Large intestine (tissue), 3 donors: ENCODE measurements around the gene TMEM258. TPM values are rescaled to one million over a fixed set of nuclear protein-coding genes. Genes with fewer than 3 reads are reported as not detected.
A peak's percentile ranks its signal among the peaks of the same experiment; 100 is the strongest.

Experiments used
- DNase-seq, 2 donors: peaks; one replicate each; pipeline versions ENCODE4 v3.0.0 to v3.0.0-alpha.2; 2013
- H3K27ac ChIP-seq: one replicate; pipeline ENCODE4 v1.5.1; 2013; ENCODE audit warnings: low read length
- H3K27me3 ChIP-seq: 2 replicates; pipeline ENCODE4 v1.6.1; 2013; ENCODE audit warnings: low read length; ENCODE audit not compliant: control insufficient read depth, insufficient read depth
- H3K36me3 ChIP-seq: 2 replicates; pipeline ENCODE4 v1.6.1; 2013; ENCODE audit warnings: low read length; ENCODE audit not compliant: control insufficient read depth, insufficient read depth
- H3K4me1 ChIP-seq: one replicate; pipeline ENCODE4 v1.6.1; 2013; ENCODE audit warnings: low read length; ENCODE audit not compliant: control insufficient read depth, insufficient read depth
- H3K4me3 ChIP-seq: one replicate; pipeline ENCODE4 v1.5.1; 2013; ENCODE audit warnings: low read length
- H3K9me3 ChIP-seq: one replicate; pipeline ENCODE4 v1.6.1; 2013; ENCODE audit warnings: mild to moderate bottlenecking, low read depth, low read length, moderate library complexity; ENCODE audit not compliant: control insufficient read depth
- WGBS: methylation state at CpG from one replicate; pipeline ENCODE4 v1.1.5; 2013; ENCODE audit warnings: low lambda C conversion rate; ENCODE audit not compliant: insufficient coverage; 5-methylcytosine and 5-hydroxymethylcytosine counted together
- polyA plus RNA-seq: library from polyadenylated mRNA; unstranded; fragments of 120-200 nt; gene quantifications from one replicate; pipeline ENCODE4 v1.2.1, GENCODE V29; 2013

The TMEM258 gene
- polyA plus RNA-seq, 1 donor, result 189 TPM

DNA sequence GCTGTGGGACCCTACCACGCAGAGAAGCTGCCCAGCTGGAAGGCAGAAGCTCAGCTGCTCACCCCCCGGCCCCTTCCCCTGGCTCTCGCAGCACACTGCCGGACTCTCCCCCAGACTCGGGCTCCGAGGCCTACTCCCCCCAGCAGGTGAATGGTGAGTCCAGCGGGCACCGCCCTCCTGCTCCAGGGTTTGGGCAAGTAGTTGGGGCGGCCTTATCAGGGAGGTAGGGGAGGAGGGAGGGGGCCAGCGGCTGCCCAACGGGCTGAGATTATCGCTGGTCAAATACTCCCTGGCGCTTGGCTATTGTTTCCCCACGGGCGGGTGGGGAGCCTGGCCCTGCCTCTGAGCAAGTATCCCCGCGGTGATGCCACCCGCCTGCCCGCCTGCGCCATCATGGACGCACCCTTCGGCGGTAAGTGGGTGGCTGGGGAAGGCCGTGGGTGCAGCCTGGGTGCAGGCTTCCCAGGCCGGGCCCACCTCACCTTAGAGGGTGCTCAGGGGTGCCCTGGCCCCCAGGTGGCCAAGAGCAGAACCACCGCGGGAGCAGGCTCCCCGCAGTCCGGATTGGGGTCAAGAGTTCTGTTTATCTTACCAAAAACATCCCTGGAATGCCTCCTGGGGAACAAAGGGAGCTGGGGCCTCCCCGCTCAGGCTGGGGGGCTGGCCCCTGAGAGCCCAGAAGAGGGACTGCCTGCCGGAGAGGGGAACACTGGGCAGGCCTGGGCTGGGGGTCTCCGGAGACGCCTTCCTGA, 23.1 kb downstream of the TMEM258 start:
- peaks cover 44% of the 10 kb centered on the region for H3K4me1 ChIP-seq
- H3K4me3 ChIP-seq, result no peak overlapping the region
- no CpG with 5 or more reads among the region's 33 CpGs for WGBS
- peaks cover 17% of the 10 kb centered on the region for H3K36me3 ChIP-seq
- no peaks in the 10 kb centered on the region for H3K9me3 ChIP-seq
- peak overlapping the region; percentile 9 for H3K27ac ChIP-seq
- peak; percentile 46 to 68 for DNase-seq
- no peaks in the 10 kb centered on the region for H3K27me3 ChIP-seq

DNA sequence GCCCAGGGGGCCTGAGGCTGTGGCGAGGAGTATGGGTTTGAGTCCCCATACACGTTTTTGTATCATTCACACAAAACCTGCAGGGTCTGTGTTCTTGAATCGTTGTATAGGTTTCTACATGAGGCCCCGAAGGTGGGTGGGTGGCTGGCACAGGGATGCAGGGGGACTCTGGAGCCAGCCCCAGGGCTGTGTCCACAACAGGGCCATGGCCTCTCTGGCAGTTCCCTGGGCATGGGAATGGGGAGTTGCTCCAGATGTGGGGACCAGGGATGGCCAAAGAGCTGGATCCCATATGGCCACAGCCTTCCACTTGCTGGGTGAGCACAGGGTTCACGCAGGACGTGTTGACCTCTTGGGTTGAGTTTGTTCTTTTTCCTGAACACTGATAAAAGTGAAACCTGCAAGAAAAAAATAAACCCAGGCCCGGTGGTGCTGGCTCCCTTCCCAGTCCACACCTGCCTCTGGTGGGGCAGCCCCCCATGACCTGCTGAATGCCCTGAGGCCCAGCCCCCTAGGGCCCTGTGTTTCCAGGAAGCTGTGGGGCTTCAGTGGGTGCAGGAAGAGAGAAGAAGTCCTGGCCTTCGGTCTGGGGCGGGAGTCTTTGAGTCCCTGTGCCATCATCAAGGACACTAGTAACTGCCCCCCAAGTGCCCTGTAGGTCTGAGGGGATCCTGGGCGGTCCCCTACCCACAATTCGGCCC, 23.9 kb downstream of the TMEM258 start:
- Histone ChIP-seq H3K36me3 (peaks cover 15% of the 10 kb centered on the region), H3K4me3 (no peak overlapping the region), H3K9me3 (peaks cover 4% of the 10 kb centered on the region), H3K27me3 (no peaks in the 10 kb centered on the region), H3K4me1 (peaks cover 50% of the 10 kb centered on the region), H3K27ac (peak overlapping the region; percentile 9)
- WGBS, result no CpG with 5 or more reads among the region's 11 CpGs
- DNase-seq, result peak in 1 of 2 donors; percentile 63

- peaks cover 5% of the 10 kb centered on the region for H3K36me3 ChIP-seq
- no peak for DNase-seq
- no CpG with 5 or more reads among the region's 13 CpGs for WGBS
- H3K27ac ChIP-seq, result no peak overlapping the region
- no peaks in the 10 kb centered on the region for H3K27me3 ChIP-seq
- no peak overlapping the region for H3K4me3 ChIP-seq
- H3K9me3 ChIP-seq, result peaks cover 4% of the 10 kb centered on the region
- H3K4me1 ChIP-seq, result peaks cover 51% of the 10 kb centered on the region
Observed at GRCh38 chr11:61766353-61766841, 26.0 kb downstream of the TMEM258 start.

GRCh38 chr11:61765550-61766253, 26.7 kb downstream of the TMEM258 start:
- Histone ChIP-seq H3K27ac (no peak overlapping the region), H3K9me3 (peaks cover 4% of the 10 kb centered on the region), H3K36me3 (peaks cover 3% of the 10 kb centered on the region), H3K4me1 (peaks cover 51% of the 10 kb centered on the region), H3K27me3 (no peaks in the 10 kb centered on the region), H3K4me3 (no peak overlapping the region)
- DNase-seq, result no peak
- WGBS, result no CpG with 5 or more reads among the region's 26 CpGs

DNA sequence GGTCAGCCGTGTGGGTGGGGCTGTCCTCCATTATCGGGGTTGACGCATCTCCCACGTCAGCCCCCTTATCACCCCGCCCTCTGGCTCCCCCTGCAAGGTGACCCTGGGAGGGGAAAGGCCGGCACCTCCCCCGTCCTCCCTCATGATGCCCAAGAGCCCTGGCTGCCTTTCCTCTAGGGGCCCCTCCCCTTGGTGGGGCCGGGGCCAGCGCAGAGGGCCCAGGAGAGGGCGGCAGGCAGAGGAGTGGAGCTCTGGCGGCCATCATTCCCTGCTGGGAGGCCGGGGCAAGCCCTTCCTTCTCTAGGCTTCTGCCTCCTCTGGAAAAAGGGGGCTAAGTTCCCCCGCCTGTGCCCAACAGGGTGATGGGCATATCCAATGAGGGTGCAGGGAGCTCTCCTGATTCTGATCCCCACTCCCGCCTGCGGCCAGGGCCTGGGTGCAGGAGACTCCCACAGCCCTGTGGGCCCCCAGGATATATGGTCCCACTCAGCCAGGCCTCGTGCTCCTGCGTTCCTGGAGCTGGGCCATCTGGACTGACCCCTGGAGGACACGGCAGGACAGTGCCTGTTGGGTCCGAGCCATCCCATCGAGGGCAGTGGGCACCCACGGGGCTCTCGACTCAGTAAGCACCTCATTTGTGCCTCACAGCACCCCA, 27.7 kb downstream of the TMEM258 start:
- peaks cover 3% of the 10 kb centered on the region for H3K36me3 ChIP-seq

DNA sequence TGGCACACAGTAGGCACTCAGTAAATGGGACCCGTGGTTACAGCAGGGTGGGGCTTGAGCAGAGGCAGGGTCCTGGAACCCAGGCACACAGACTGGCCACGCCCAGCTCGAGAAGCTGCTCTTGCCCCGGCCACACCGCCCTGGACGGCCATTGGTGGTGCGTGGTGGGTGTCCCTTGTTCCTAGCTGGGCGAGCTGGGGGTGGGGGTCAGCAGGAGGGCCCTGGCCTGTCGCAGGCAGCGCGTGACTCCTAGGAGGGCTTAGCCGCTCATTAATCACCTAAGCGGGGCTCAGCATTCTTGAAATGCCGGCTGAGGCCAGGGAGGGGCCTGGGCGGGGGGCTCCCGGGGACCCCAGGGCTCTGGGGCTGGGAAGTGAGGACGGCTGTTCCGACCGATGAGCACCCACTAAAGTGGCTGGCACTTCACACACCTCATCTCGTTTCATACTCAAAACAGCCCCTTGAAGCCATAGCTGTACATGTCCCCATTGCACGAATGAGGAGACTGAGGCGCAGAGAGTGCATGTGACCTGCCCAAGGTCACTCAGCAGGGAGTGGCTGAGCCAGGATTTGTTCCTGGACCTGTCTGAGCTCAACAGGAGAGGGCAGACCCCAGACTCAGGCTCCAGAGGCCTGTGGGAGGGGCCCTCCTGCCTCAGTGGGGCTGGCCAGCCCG, 28.3 kb downstream of the TMEM258 start:
- no peak for DNase-seq
- H3K4me1 ChIP-seq, result peaks cover 42% of the 10 kb centered on the region
- no peak overlapping the region for H3K27ac ChIP-seq
- peaks cover 3% of the 10 kb centered on the region for H3K36me3 ChIP-seq
- H3K27me3 ChIP-seq, result no peaks in the 10 kb centered on the region
- H3K4me3 ChIP-seq, result no peak overlapping the region
- WGBS, result no CpG with 5 or more reads among the region's 23 CpGs
- peaks cover 4% of the 10 kb centered on the region for H3K9me3 ChIP-seq

More for the DNA sequence above, 27.7 kb downstream of the TMEM258 start:
- H3K4me1 ChIP-seq, result peaks cover 48% of the 10 kb centered on the region
- no CpG with 5 or more reads among the region's 22 CpGs for WGBS
- no peaks in the 10 kb centered on the region for H3K27me3 ChIP-seq
- DNase-seq, result peak; percentile 51 to 75
- H3K4me3 ChIP-seq, result no peak overlapping the region
- peaks cover 4% of the 10 kb centered on the region for H3K9me3 ChIP-seq
- peak overlapping the region; percentile 25 for H3K27ac ChIP-seq

- Histone ChIP-seq H3K9me3 (peaks cover 4% of the 10 kb centered on the region), H3K36me3 (peaks cover 3% of the 10 kb centered on the region)
Observed at GRCh38 chr11:61762798-61763197, 29.6 kb downstream of the TMEM258 start.

GRCh38 chr11:61762223-61762615, 30.2 kb downstream of the TMEM258 start:
- Histone ChIP-seq H3K4me1 (peaks cover 47% of the 10 kb centered on the region), H3K4me3 (no peak overlapping the region), H3K9me3 (peaks cover 4% of the 10 kb centered on the region), H3K27me3 (no peaks in the 10 kb centered on the region), H3K27ac (no peak overlapping the region), H3K36me3 (peaks cover 3% of the 10 kb centered on the region)
- no peak for DNase-seq
- WGBS, result no CpG with 5 or more reads among the region's 10 CpGs

More at GRCh38 chr11:61762798-61763197, 29.6 kb downstream of the TMEM258 start:
- no CpG with 5 or more reads among the region's 15 CpGs for WGBS
- H3K4me3 ChIP-seq, result no peak overlapping the region
- H3K27ac ChIP-seq, result no peak overlapping the region
- peaks cover 42% of the 10 kb centered on the region for H3K4me1 ChIP-seq
- no peak for DNase-seq
- no peaks in the 10 kb centered on the region for H3K27me3 ChIP-seq

- H3K27ac ChIP-seq, result no peak overlapping the region
- no peak for DNase-seq
- H3K9me3 ChIP-seq, result peaks cover 4% of the 10 kb centered on the region
- no peaks in the 10 kb centered on the region for H3K27me3 ChIP-seq
- H3K4me1 ChIP-seq, result peaks cover 46% of the 10 kb centered on the region
- no CpG with 5 or more reads among the region's 11 CpGs for WGBS
- peaks cover 3% of the 10 kb centered on the region for H3K36me3 ChIP-seq
- H3K4me3 ChIP-seq, result no peak overlapping the region
Observed at GRCh38 chr11:61761440-61762222, 30.8 kb downstream of the TMEM258 start.
